Measurements from ENCODE around the gene MAD1L1.

MAD1L1 gene

GRCh38 chr7:2076649-2077064 is 156.1 kb downstream of the MAD1L1 start:
- no peak for TF ChIP-seq CTCF (conservative IDR thresholded peaks at IDR 0.05; ENCODE audit: low read depth, low read length)
- Histone ChIP-seq H3K4me3 (IDR thresholded peaks at IDR 0.05; ENCODE audit: insufficient read depth, low read depth, low read length) (no peak overlapping the region), H4K20me1 (ENCODE audit: insufficient read depth) (no peaks in the 10 kb centered on the region), H3K27ac (no peak overlapping the region), H2AFZ (ENCODE audit: low read depth) (no peak overlapping the region), H3K79me2 (ENCODE audit: insufficient read depth, low read depth) (no peaks in the 10 kb centered on the region), H3K4me1 (ENCODE audit: low read depth, poor library complexity, severe bottlenecking) (no peaks in the 10 kb centered on the region), H3K4me2 (no peak overlapping the region), H3K27me3 (ENCODE audit: insufficient read depth, low read depth) (no peaks in the 10 kb centered on the region), H3K9ac (no peak overlapping the region), H3K36me3 (ENCODE audit: insufficient read depth) (no peaks in the 10 kb centered on the region)

GRCh38 chr7:2075811-2076210 is 156.9 kb downstream of the MAD1L1 start:
- H3K27ac ChIP-seq, result no peak overlapping the region
- H2AFZ ChIP-seq (ENCODE audit: low read depth), result no peak overlapping the region
- H3K4me2 ChIP-seq, result no peak overlapping the region
- H3K4me1 ChIP-seq (ENCODE audit: low read depth, poor library complexity, severe bottlenecking), result no peaks in the 10 kb centered on the region
- TF ChIP-seq CTCF (conservative IDR thresholded peaks at IDR 0.05; ENCODE audit: low read depth, low read length), result no peak
- no peaks in the 10 kb centered on the region for H4K20me1 ChIP-seq (ENCODE audit: insufficient read depth)
- H3K27me3 ChIP-seq (ENCODE audit: insufficient read depth, low read depth), result no peaks in the 10 kb centered on the region
- H3K36me3 ChIP-seq (ENCODE audit: insufficient read depth), result no peaks in the 10 kb centered on the region
- H3K9ac ChIP-seq, result no peak overlapping the region
- no peaks in the 10 kb centered on the region for H3K79me2 ChIP-seq (ENCODE audit: insufficient read depth, low read depth)
- H3K4me3 ChIP-seq (IDR thresholded peaks at IDR 0.05; ENCODE audit: insufficient read depth, low read depth, low read length), result no peak overlapping the region

- Histone ChIP-seq H3K79me2 (ENCODE audit: insufficient read depth, low read depth) (no peaks in the 10 kb centered on the region), H3K36me3 (ENCODE audit: insufficient read depth) (no peaks in the 10 kb centered on the region), H4K20me1 (ENCODE audit: insufficient read depth) (no peaks in the 10 kb centered on the region), H2AFZ (ENCODE audit: low read depth) (no peak overlapping the region), H3K4me3 (IDR thresholded peaks at IDR 0.05; ENCODE audit: insufficient read depth, low read depth, low read length) (no peak overlapping the region), H3K9ac (no peak overlapping the region), H3K4me2 (no peak overlapping the region), H3K27ac (no peak overlapping the region), H3K4me1 (ENCODE audit: low read depth, poor library complexity, severe bottlenecking) (no peaks in the 10 kb centered on the region), H3K27me3 (ENCODE audit: insufficient read depth, low read depth) (no peaks in the 10 kb centered on the region)
- no peak for TF ChIP-seq CTCF (conservative IDR thresholded peaks at IDR 0.05; ENCODE audit: low read depth, low read length)
Observed at GRCh38 chr7:2074691-2075090, 158.1 kb downstream of the MAD1L1 start.

GRCh38 chr7:2072798-2073197 is 159.9 kb downstream of the MAD1L1 start:
- H2AFZ ChIP-seq (ENCODE audit: low read depth), result no peak overlapping the region
- no peaks in the 10 kb centered on the region; the same call in 1 of the 2 replicates for H3K36me3 ChIP-seq (ENCODE audit: insufficient read depth)
- TF ChIP-seq CTCF (conservative IDR thresholded peaks at IDR 0.05; ENCODE audit: low read depth, low read length), result no peak
- no peak overlapping the region for H3K27ac ChIP-seq
- H3K9ac ChIP-seq, result no peak overlapping the region
- no peaks in the 10 kb centered on the region for H3K79me2 ChIP-seq (ENCODE audit: insufficient read depth, low read depth)
- no peaks in the 10 kb centered on the region for H4K20me1 ChIP-seq (ENCODE audit: insufficient read depth)
- no peak overlapping the region for H3K4me2 ChIP-seq
- no peaks in the 10 kb centered on the region for H3K27me3 ChIP-seq (ENCODE audit: insufficient read depth, low read depth)
- H3K4me1 ChIP-seq (ENCODE audit: low read depth, poor library complexity, severe bottlenecking), result no peaks in the 10 kb centered on the region
- H3K4me3 ChIP-seq (IDR thresholded peaks at IDR 0.05; ENCODE audit: insufficient read depth, low read depth, low read length), result no peak overlapping the region
